Heart left ventricle (tissue), 16 donors: ENCODE data around the gene HS6ST1. TPM values are rescaled to one million over a fixed set of nuclear protein-coding genes. Genes with fewer than 3 reads are reported as not detected.
"Not testable (repeated sequence)": the region's sequence is repeated elsewhere in the genome, so short reads cannot be mapped to it uniquely, and the experiment has no call there.

Experiments used
- ATAC-seq, 4 donors: fragments of 200-7000 bp; cut with Tn5 transposase; one replicate each; pipeline ENCODE4 v1.9.1; 2020 to 2022; ENCODE audit warnings: moderate library complexity in 4 of 4, mild to moderate bottlenecking in 3 of 4, moderate number of reproducible peaks in 1 of 4
- DNase-seq, 5 donors: peaks; one replicate each; pipeline ENCODE4 v3.0.0-alpha.2; 2020
- H3K27ac ChIP-seq, 12 donors: fragments of 200-600 bp; sonication (generic) in 4 of 12; one replicate each; pipeline versions ENCODE4 v1.5.0 to v1.8.0; 2016 to 2022; ENCODE audit warnings: mild to moderate bottlenecking in 2 of 12
- H3K27me3 ChIP-seq, 9 donors: fragments of 200-600 bp; sonication (generic) in 2 of 9; one replicate each; pipeline versions ENCODE4 v1.5.1 to v1.8.0; 2016 to 2022; ENCODE audit warnings: mild to moderate bottlenecking in 3 of 9
- H3K36me3 ChIP-seq, 9 donors: fragments of 200-600 bp; sonication (generic) in 2 of 9; one replicate each; pipeline versions ENCODE4 v1.5.0 to v1.8.0; 2018 to 2022; ENCODE audit warnings: mild to moderate bottlenecking in 2 of 9
- H3K4me1 ChIP-seq, 12 donors: fragments of 200-600 bp; sonication (generic) in 4 of 12; one replicate each; pipeline versions ENCODE4 v1.5.0 to v1.8.0; 2016 to 2022; ENCODE audit warnings: mild to moderate bottlenecking in 3 of 12
- H3K4me3 ChIP-seq, 12 donors: fragments of 200-600 bp; sonication (generic) in 4 of 12; one replicate each; pipeline versions ENCODE4 v1.5.0 to v1.8.0; 2017 to 2022; ENCODE audit warnings: mild to moderate bottlenecking in 9 of 12, moderate library complexity in 4 of 12
- H3K9me3 ChIP-seq, 12 donors: fragments of 200-600 bp; sonication (generic) in 4 of 12; one replicate each; pipeline versions ENCODE4 v1.5.0 to v1.8.0; 2016 to 2022; ENCODE audit warnings: mild to moderate bottlenecking in 1 of 12
- POLR2A ChIP-seq, 2 donors: fragments of 450-650 bp; IDR thresholded peaks; one replicate each; pipeline ENCODE4 v1.6.1; 2017; ENCODE audit warnings: antibody characterized with exemption in 2 of 2, mild to moderate bottlenecking in 2 of 2, moderate library complexity in 2 of 2
- WGBS, 4 donors: extraction: QIAGEN DNeasy Blood & Tissue Kit in 2 of 4; methylation state at CpG; one replicate each; pipeline versions ENCODE4 v1.1.5 to v1.1.7; 2013 to 2018; 5-methylcytosine and 5-hydroxymethylcytosine counted together
- intact Hi-C, 10 donors: fragments of 100-400 bp; cut with DNase I; formaldehyde crosslinking; loops; one replicate each; pipeline versions ENCODE4 v1.11.1 to v1.14.2; 2022
- polyA plus RNA-seq, 2 donors: library from polyadenylated mRNA; stranded (reverse); fragments of 200-250 nt; gene quantifications; one replicate each; pipeline ENCODE4 v1.2.3, GENCODE V29; 2013
- total RNA-seq, 9 donors: library from RNA; depleted of rRNA in 2 of 9; stranded (reverse); fragments of >200 nt in 2 of 9; fragmentation: NEBNext Ultra II Directional in 3 of 9; extraction: Animal tissue kit (Norgen Biotek cat#: 25700) in 3 of 9; gene quantifications; one replicate each; pipeline versions ENCODE4 v1.1.0 to v1.2.4, GENCODE V29; 2016 to 2023
- TF ChIP-seq, protein P1 (sequence below), 12 donors: fragments of 200-600 bp; sonication (generic) in 4 of 12; IDR thresholded peaks; one replicate each; pipeline versions ENCODE4 v1.5.0 to v1.8.0; 2018 to 2022; ENCODE audit warnings: antibody characterized with exemption in 12 of 12, mild to moderate bottlenecking in 5 of 12
- donor health status: ischemic (EF 13 %, LVEDD 7.1; RV severe dilation, severe dysfunction).
- donor health status: healthy with polysubstance abuse.
- donor health status: DM: no; HTN: yes; CAD: no.
- donor health status: DM: no; HTN: no; CAD: no.
- donor health status: ischemic (EF 25% LVEDD 6.9; RV normal size, moderate dysfunction).
- donor health status: ischemic (EF 25% LVEDD 5.7; RV mildly dilated, moderate dysfunction).
- donor health status: healthy.
- donor health status: DM: yes; HTN: yes; CAD: no.
- donor health status: ischemic (EF 35%, LVEDD 5.7; RV mildly dilated, moderate dysfunction).
- donor health status: nonischemic (EF 11% LVEDD 7.7; RV severe dilation, severe dysfunction).
- donor health status: DM: yes; HTN: yes; CAD: no.
- donor health status: PGD.
- donor health status: ischemic (EF 29% LVEDD 5.4; RV normal size, mild dysfunction).
- donor health status: nonischemic (EF 23%, LVEDD 6.1; RV moderate dilation, normal function).

HS6ST1 gene
- total and polyA plus RNA-seq, 11 donors: 15.6 to 87.3 (median 24.9) TPM

- TF ChIP-seq, protein P1, sequence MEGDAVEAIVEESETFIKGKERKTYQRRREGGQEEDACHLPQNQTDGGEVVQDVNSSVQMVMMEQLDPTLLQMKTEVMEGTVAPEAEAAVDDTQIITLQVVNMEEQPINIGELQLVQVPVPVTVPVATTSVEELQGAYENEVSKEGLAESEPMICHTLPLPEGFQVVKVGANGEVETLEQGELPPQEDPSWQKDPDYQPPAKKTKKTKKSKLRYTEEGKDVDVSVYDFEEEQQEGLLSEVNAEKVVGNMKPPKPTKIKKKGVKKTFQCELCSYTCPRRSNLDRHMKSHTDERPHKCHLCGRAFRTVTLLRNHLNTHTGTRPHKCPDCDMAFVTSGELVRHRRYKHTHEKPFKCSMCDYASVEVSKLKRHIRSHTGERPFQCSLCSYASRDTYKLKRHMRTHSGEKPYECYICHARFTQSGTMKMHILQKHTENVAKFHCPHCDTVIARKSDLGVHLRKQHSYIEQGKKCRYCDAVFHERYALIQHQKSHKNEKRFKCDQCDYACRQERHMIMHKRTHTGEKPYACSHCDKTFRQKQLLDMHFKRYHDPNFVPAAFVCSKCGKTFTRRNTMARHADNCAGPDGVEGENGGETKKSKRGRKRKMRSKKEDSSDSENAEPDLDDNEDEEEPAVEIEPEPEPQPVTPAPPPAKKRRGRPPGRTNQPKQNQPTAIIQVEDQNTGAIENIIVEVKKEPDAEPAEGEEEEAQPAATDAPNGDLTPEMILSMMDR (IDR thresholded peaks at IDR 0.05): no peak
- no peak for TF ChIP-seq POLR2A (IDR thresholded peaks at IDR 0.05)
- WGBS, 4 donors: 94 to 96% (median 95%) methylated on average over 5 of the region's 5 CpGs
- DNase-seq: no peak
- intact Hi-C loops: no loop called here
- H3K9me3 ChIP-seq: peaks cover 0 to 4% (median 0%) of the 10 kb centered on the region in 12 donors
- no peaks in the 10 kb centered on the region for H3K27me3 ChIP-seq
- ATAC-seq: no peak
- no peak overlapping the region for H3K27ac ChIP-seq
- H3K4me3 ChIP-seq: no peak overlapping the region
- H3K4me1 ChIP-seq: peaks cover 0 to 7% (median 0%) of the 10 kb centered on the region in 12 donors
- H3K36me3 ChIP-seq: no peaks in the 10 kb centered on the region
Measured at GRCh38 chr2:128259585-128259984, 59.1 kb downstream of the HS6ST1 start.

DNA sequence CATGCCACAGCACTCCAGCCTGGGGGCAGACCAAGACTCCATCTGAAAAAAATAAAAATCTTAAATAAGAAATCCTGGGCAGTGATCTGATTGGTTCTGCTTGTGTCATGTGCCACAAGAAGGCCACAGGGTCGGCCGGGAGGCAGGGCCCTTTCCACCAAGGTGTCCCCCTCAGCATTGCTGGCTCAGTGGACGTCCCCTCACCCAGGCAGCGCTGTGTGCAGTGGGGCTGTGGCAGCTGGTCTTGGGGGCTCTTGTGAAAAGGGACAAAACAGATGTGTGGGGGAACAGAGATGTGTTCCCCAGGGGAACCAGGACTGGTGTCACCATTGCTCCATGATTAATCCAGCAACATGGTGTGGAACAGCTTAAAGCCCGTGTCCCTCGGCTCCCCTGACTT, 60.5 kb downstream of the HS6ST1 start:
- no peak overlapping the region for H3K4me3 ChIP-seq
- peaks cover 0 to 4% (median 0%) of the 10 kb centered on the region in 12 donors for H3K9me3 ChIP-seq
- no peaks in the 10 kb centered on the region for H3K36me3 ChIP-seq
- no peak for TF ChIP-seq POLR2A (IDR thresholded peaks at IDR 0.05)
- TF ChIP-seq, protein P1 (IDR thresholded peaks at IDR 0.05): no peak
- DNase-seq (no peak), ATAC-seq (no peak)
- 77 to 93% (median 86%) methylated on average over 6 of the region's 6 CpGs for WGBS, 4 donors
- H3K4me1 ChIP-seq: peaks cover 0 to 7% (median 0%) of the 10 kb centered on the region in 12 donors
- H3K27ac ChIP-seq: no peak overlapping the region
- intact Hi-C loops: no loop called here
- no peaks in the 10 kb centered on the region for H3K27me3 ChIP-seq

GRCh38 chr2:128252501-128252900, 66.2 kb downstream of the HS6ST1 start:
- no peak overlapping the region for H3K27ac ChIP-seq
- intact Hi-C loops: no loop called here
- no peaks in the 10 kb centered on the region for H3K36me3 ChIP-seq
- H3K4me3 ChIP-seq: no peak overlapping the region
- DNase-seq (no peak), ATAC-seq (no peak)
- TF ChIP-seq POLR2A (IDR thresholded peaks at IDR 0.05): no peak
- TF ChIP-seq, protein P1 (IDR thresholded peaks at IDR 0.05): no peak
- H3K9me3 ChIP-seq: no peaks in the 10 kb centered on the region
- H3K27me3 ChIP-seq: no peaks in the 10 kb centered on the region
- H3K4me1 ChIP-seq: no peaks in the 10 kb centered on the region
- 92 to 96% (median 93%) methylated on average over 6 of the region's 6 CpGs for WGBS, 4 donors

DNA sequence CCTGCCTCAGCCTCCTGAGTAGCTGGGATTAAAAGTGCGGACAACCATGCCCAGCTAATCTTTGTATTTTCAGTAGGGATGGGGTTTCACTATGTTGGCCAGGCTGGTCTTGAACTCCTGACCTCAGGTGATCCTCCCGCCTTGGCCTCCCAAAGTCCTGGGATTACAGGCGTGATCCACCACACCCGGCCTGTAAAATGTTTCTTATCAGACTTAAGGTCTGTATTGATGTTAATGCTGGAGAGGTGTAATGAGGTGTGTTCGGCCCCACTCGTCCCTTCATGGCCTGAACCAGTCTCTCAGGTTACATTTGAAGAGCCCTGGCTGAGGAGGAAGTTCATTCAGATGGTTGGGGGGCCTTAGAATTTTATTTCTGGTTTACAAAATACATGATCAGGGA, 66.6 kb downstream of the HS6ST1 start:
- H3K36me3 ChIP-seq, H3K27ac ChIP-seq, H3K27me3 ChIP-seq, H3K9me3 ChIP-seq, DNase-seq, ATAC-seq, intact Hi-C loops, H3K4me3 ChIP-seq, H3K4me1 ChIP-seq: not testable (repeated sequence)
- WGBS, 4 donors: 93 to 100% (median 97%) methylated on average over 5 to 6 of the region's 6 CpGs
